HG03135 (cell line): ENCODE data around the gene BAIAP3.
"Not testable (repeated sequence)": the region's sequence is repeated elsewhere in the genome, so short reads cannot be mapped to it uniquely, and the experiment has no call there.

Experiments used
- ATAC-seq: cut with Tn5 transposase; IDR thresholded peaks from one replicate; pipeline ENCODE4 v1.9.1; 2021; ENCODE audit warnings: mild to moderate bottlenecking, moderate library complexity; ENCODE audit not compliant: unreplicated experiment

The BAIAP3 gene

GRCh38 chr16:1315081-1316032 lies 18.1 kb upstream of the BAIAP3 start:
- ATAC-seq, result no peak

- no peak for ATAC-seq
Observed at GRCh38 chr16:1316033-1316405, 17.4 kb upstream of the BAIAP3 start.

GRCh38 chr16:1317479-1318267 lies 15.8 kb upstream of the BAIAP3 start:
- no peak for ATAC-seq

- ATAC-seq, result no peak
Observed at GRCh38 chr16:1318268-1318545, 15.2 kb upstream of the BAIAP3 start.

GRCh38 chr16:1319041-1319440 lies 14.4 kb upstream of the BAIAP3 start:
- ATAC-seq, result no peak

- no peak for ATAC-seq
Observed at GRCh38 chr16:1320097-1320496, 13.3 kb upstream of the BAIAP3 start.

GRCh38 chr16:1320658-1321240 lies 12.7 kb upstream of the BAIAP3 start:
- no peak for ATAC-seq

GRCh38 chr16:1322407-1322806 lies 11.0 kb upstream of the BAIAP3 start:
- ATAC-seq, result no peak

- no peak for ATAC-seq
Observed at GRCh38 chr16:1323296-1324239, 9.9 kb upstream of the BAIAP3 start.

GRCh38 chr16:1324286-1324826 lies 9.1 kb upstream of the BAIAP3 start:
- ATAC-seq, result no peak

- ATAC-seq, result no peak
Observed at GRCh38 chr16:1325261-1325660, 8.2 kb upstream of the BAIAP3 start.

- no peak for ATAC-seq
Observed at GRCh38 chr16:1325673-1326371, 7.6 kb upstream of the BAIAP3 start.

- no peak for ATAC-seq
Observed at GRCh38 chr16:1326391-1326790, 7.1 kb upstream of the BAIAP3 start.

- no peak for ATAC-seq
Observed at GRCh38 chr16:1326946-1327618, 6.4 kb upstream of the BAIAP3 start.

GRCh38 chr16:1327619-1327947 lies 5.9 kb upstream of the BAIAP3 start:
- no peak for ATAC-seq

GRCh38 chr16:1328136-1328535 lies 5.3 kb upstream of the BAIAP3 start:
- not testable (repeated sequence) for ATAC-seq

- ATAC-seq, result not testable (repeated sequence)
Observed at GRCh38 chr16:1328961-1329360, 4.5 kb upstream of the BAIAP3 start.

GRCh38 chr16:1330260-1330914 lies 3.1 kb upstream of the BAIAP3 start:
- no peak for ATAC-seq
